PC-3 (cell line): ENCODE results near the gene CASZ1.

Source experiments
- EZH2 ChIP-seq: fragments of 300-600 bp; sonication (generic); IDR thresholded peaks from one replicate; pipeline ENCODE4 v1.6.1; 2017; ENCODE audit warnings: antibody characterized with exemption, mild to moderate bottlenecking, low read length; ENCODE audit not compliant: unreplicated experiment
- EZH2phosphoT487 ChIP-seq: fragments of 300-600 bp; sonication (generic); IDR thresholded peaks from 2 replicates; pipeline ENCODE4 v1.6.1; 2018; ENCODE audit warnings: mild to moderate bottlenecking, antibody characterized with exemption, low read length, borderline replicate concordance
- TF ChIP-seq, protein P1 (sequence below): fragments of 300-600 bp; sonication (generic); conservative IDR thresholded peaks from 2 replicates; pipeline ENCODE4 v1.5.1; 2017; ENCODE audit warnings: antibody characterized with exemption, low read depth, mild to moderate bottlenecking, low read length

DNA sequence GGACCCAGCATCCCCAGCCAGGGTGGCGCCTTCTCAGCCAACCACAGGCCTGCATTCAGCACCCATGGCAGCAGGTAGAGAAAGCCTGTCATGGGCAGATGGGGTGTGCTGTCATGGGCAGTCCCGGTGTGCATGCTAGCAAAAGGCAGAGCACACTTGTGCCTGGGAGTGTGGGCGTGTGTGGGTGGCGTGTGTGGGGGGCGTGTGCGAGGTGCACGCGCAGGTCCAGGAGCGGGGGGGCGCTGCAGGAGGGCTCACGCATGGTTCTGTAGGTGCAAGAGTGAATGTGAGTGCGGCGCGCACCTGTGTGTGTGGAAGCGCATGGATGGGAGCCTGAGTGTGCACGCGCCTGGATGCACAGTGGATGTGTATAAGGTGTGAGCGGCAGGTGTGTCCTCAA, 137.2 kb downstream of the CASZ1 start:
- TF ChIP-seq EZH2 (no peak), EZH2phosphoT487 (no peak)
- TF ChIP-seq, protein P1, sequence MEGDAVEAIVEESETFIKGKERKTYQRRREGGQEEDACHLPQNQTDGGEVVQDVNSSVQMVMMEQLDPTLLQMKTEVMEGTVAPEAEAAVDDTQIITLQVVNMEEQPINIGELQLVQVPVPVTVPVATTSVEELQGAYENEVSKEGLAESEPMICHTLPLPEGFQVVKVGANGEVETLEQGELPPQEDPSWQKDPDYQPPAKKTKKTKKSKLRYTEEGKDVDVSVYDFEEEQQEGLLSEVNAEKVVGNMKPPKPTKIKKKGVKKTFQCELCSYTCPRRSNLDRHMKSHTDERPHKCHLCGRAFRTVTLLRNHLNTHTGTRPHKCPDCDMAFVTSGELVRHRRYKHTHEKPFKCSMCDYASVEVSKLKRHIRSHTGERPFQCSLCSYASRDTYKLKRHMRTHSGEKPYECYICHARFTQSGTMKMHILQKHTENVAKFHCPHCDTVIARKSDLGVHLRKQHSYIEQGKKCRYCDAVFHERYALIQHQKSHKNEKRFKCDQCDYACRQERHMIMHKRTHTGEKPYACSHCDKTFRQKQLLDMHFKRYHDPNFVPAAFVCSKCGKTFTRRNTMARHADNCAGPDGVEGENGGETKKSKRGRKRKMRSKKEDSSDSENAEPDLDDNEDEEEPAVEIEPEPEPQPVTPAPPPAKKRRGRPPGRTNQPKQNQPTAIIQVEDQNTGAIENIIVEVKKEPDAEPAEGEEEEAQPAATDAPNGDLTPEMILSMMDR = no peak
